ENCODE results near the gene ARL16.

The ARL16 gene

GRCh38 chr17:81666342-81667191, 17.0 kb downstream of the ARL16 start, which contains the start of the genes CCDC137 and OXLD1:
CCDC137 (plus strand) TSS chr17:81666737; CDS start chr17:81666767, 30 bp downstream.
OXLD1 (minus strand) TSS chr17:81666605; CDS start chr17:81666577, 28 bp downstream.
- peak; percentile 88 for DNase-seq (ENCODE audit: low read depth, low spot score)

GRCh38 chr17:81666092-81666341, 17.6 kb downstream of the ARL16 start:
- no peak for DNase-seq (ENCODE audit: low read depth, low spot score)

- DNase-seq (ENCODE audit: low read depth, low spot score) = no peak
These were observed 18.1 kb downstream of the ARL16 start for GRCh38 chr17:81665205-81666091.

- no peak for DNase-seq (ENCODE audit: low read depth, low spot score)
These were observed 19.5 kb downstream of the ARL16 start for GRCh38 chr17:81664051-81664470.

GRCh38 chr17:81662002-81662401, 21.6 kb downstream of the ARL16 start:
- DNase-seq (ENCODE audit: low read depth, low spot score) = no peak

- no peak for DNase-seq (ENCODE audit: low read depth, low spot score)
These were observed 23.2 kb downstream of the ARL16 start for GRCh38 chr17:81660441-81660840.

- DNase-seq (ENCODE audit: low read depth, low spot score) = no peak
These were observed 24.6 kb downstream of the ARL16 start for GRCh38 chr17:81659038-81659437.

GRCh38 chr17:81656835-81657234, 26.8 kb downstream of the ARL16 start:
- no peak for DNase-seq (ENCODE audit: low read depth, low spot score)

GRCh38 chr17:81656118-81656743, 27.4 kb downstream of the ARL16 start, which contains the start of gene PDE6G:
PDE6G (minus strand) TSS chr17:81656542; CDS start chr17:81653305, 3,237 bp downstream.
- no peak for DNase-seq (ENCODE audit: low read depth, low spot score)

GRCh38 chr17:81655378-81656117, 28.0 kb downstream of the ARL16 start:
- DNase-seq (ENCODE audit: low read depth, low spot score) = no peak

- DNase-seq (ENCODE audit: low read depth, low spot score) = no peak
These were observed 30.5 kb downstream of the ARL16 start for GRCh38 chr17:81652906-81653771.

- DNase-seq (ENCODE audit: low read depth, low spot score) = no peak
These were observed 31.9 kb downstream of the ARL16 start for GRCh38 chr17:81651692-81652091.

- DNase-seq (ENCODE audit: low read depth, low spot score) = no peak
These were observed 32.6 kb downstream of the ARL16 start for GRCh38 chr17:81650951-81651350.

- no peak for DNase-seq (ENCODE audit: low read depth, low spot score)
These were observed 34.9 kb downstream of the ARL16 start for GRCh38 chr17:81648707-81649085.

- no peak for DNase-seq (ENCODE audit: low read depth, low spot score)
These were observed 35.4 kb downstream of the ARL16 start for GRCh38 chr17:81648013-81648706.

- no peak for DNase-seq (ENCODE audit: low read depth, low spot score)
These were observed 36.0 kb downstream of the ARL16 start for GRCh38 chr17:81647640-81648012.

GRCh38 chr17:81646869-81647600, 36.6 kb downstream of the ARL16 start:
- DNase-seq (ENCODE audit: low read depth, low spot score) = no peak

- no peak for DNase-seq (ENCODE audit: low read depth, low spot score)
These were observed 38.3 kb downstream of the ARL16 start for GRCh38 chr17:81644976-81645952.

Measured in activated CD4-positive, CD25-positive, alpha-beta regulatory T cell treated with anti-CD3 and anti-CD28 coated beads, Interleukin-2, amount 50 U/mL, for 16 hours (primary cell).